HG02885 (cell line): Measurements from ENCODE around the gene LRTM1.

ENCODE experiments used
- ATAC-seq: cut with Tn5 transposase; IDR thresholded peaks from one replicate; pipeline ENCODE4 v1.9.1; 2021; ENCODE audit warnings: mild to moderate bottlenecking; ENCODE audit not compliant: unreplicated experiment, poor library complexity

The LRTM1 gene

GRCh38 chr3:54928046-54928770 is at the start of gene LRTM1:
LRTM1 (minus strand) TSS chr3:54928059; CDS start chr3:54927911, 148 bp downstream.
- no peak for ATAC-seq

- ATAC-seq: no peak
Measured at GRCh38 chr3:54977439-54977838, 49.6 kb upstream of the LRTM1 start.

- no peak for ATAC-seq
Measured at GRCh38 chr3:54970895-54971294, 43.0 kb upstream of the LRTM1 start.

GRCh38 chr3:54969652-54970051 is 41.8 kb upstream of the LRTM1 start:
- no peak for ATAC-seq

- ATAC-seq: no peak
Measured at GRCh38 chr3:54968546-54969172, 40.8 kb upstream of the LRTM1 start.

GRCh38 chr3:54967731-54968161 is 39.9 kb upstream of the LRTM1 start:
- no peak for ATAC-seq

- ATAC-seq: no peak
Measured at GRCh38 chr3:54966979-54967378, 39.1 kb upstream of the LRTM1 start.

- ATAC-seq: no peak
Measured at GRCh38 chr3:54965746-54966145, 37.9 kb upstream of the LRTM1 start.

- ATAC-seq: no peak
Measured at GRCh38 chr3:54964081-54964480, 36.2 kb upstream of the LRTM1 start.

GRCh38 chr3:54963641-54964040 is 35.8 kb upstream of the LRTM1 start:
- ATAC-seq: no peak

GRCh38 chr3:54962200-54962599 is 34.3 kb upstream of the LRTM1 start:
- no peak for ATAC-seq

GRCh38 chr3:54960701-54961100 is 32.8 kb upstream of the LRTM1 start:
- no peak for ATAC-seq

GRCh38 chr3:54960082-54960481 is 32.2 kb upstream of the LRTM1 start:
- no peak for ATAC-seq

GRCh38 chr3:54957711-54958110 is 29.9 kb upstream of the LRTM1 start:
- ATAC-seq: no peak

- no peak for ATAC-seq
Measured at GRCh38 chr3:54955941-54956340, 28.1 kb upstream of the LRTM1 start.

- no peak for ATAC-seq
Measured at GRCh38 chr3:54955496-54955895, 27.6 kb upstream of the LRTM1 start.

GRCh38 chr3:54954521-54954920 is 26.7 kb upstream of the LRTM1 start:
- no peak for ATAC-seq

GRCh38 chr3:54954022-54954421 is 26.2 kb upstream of the LRTM1 start:
- no peak for ATAC-seq

- no peak for ATAC-seq
Measured at GRCh38 chr3:54951405-54951804, 23.5 kb upstream of the LRTM1 start.

GRCh38 chr3:54950391-54951003 is 22.6 kb upstream of the LRTM1 start:
- ATAC-seq: no peak

GRCh38 chr3:54949491-54950044 is 21.7 kb upstream of the LRTM1 start:
- no peak for ATAC-seq
